Endodermal cell (in vitro differentiated cells): ENCODE results near the gene EYA2. TPM values are rescaled to one million over a fixed set of nuclear protein-coding genes. Genes with fewer than 3 reads are reported as not detected.

Source experiments
- DNase-seq: peaks from one replicate; pipeline ENCODE4 v3.0.0-alpha.2; 2017
- H3K27ac ChIP-seq: 2 replicates; pipeline ENCODE4 v1.5.1; 2013; ENCODE audit warnings: mild to moderate bottlenecking, low read depth, low read length, moderate library complexity
- H3K27me3 ChIP-seq: 2 replicates; pipeline ENCODE4 v1.6.1; 2013; ENCODE audit warnings: mild to moderate bottlenecking, low read length, moderate library complexity; ENCODE audit not compliant: insufficient read depth, control insufficient read depth, poor library complexity, severe bottlenecking
- H3K36me3 ChIP-seq: 2 replicates; pipeline ENCODE4 v1.7.0; 2013; ENCODE audit warnings: mild to moderate bottlenecking, low read length, moderate library complexity; ENCODE audit not compliant: control insufficient read depth, insufficient read depth
- H3K4me1 ChIP-seq: one replicate; pipeline ENCODE4 v1.7.0; 2013; ENCODE audit warnings: low read length; ENCODE audit not compliant: control insufficient read depth, insufficient read depth
- H3K4me3 ChIP-seq: 2 replicates; pipeline ENCODE4 v1.5.1; 2013; ENCODE audit warnings: mild to moderate bottlenecking, low read length, moderate library complexity
- H3K9ac ChIP-seq: 2 replicates; pipeline ENCODE4 v1.6.1; 2013; ENCODE audit warnings: mild to moderate bottlenecking, low read length, moderate library complexity; ENCODE audit not compliant: poor library complexity, severe bottlenecking; ENCODE audit errors: extremely low read depth
- H3K9me3 ChIP-seq: 2 replicates; pipeline ENCODE4 v1.6.1; 2013; ENCODE audit warnings: mild to moderate bottlenecking, low read length, moderate library complexity; ENCODE audit not compliant: control insufficient read depth
- H3K27ac Mint-ChIP-seq: 2 replicates; pipeline ENCODE4 v1.8.0; 2020; ENCODE audit warnings: mixed read lengths
- H3K27me3 Mint-ChIP-seq: 2 replicates; pipeline ENCODE4 v1.8.0; 2021; ENCODE audit warnings: mild to moderate bottlenecking, mixed read lengths; ENCODE audit not compliant: insufficient read depth
- H3K36me3 Mint-ChIP-seq: 2 replicates; pipeline ENCODE4 v1.8.0; 2020; ENCODE audit warnings: low read depth, mixed read lengths
- H3K4me1 Mint-ChIP-seq: 2 replicates; pipeline ENCODE4 v1.8.0; 2020; ENCODE audit warnings: mixed read lengths
- H3K4me3 Mint-ChIP-seq: 2 replicates; pipeline ENCODE4 v1.8.0; 2020; ENCODE audit warnings: mild to moderate bottlenecking, moderate library complexity, mixed read lengths
- H3K9me3 Mint-ChIP-seq: 2 replicates; pipeline ENCODE4 v1.8.0; 2020; ENCODE audit warnings: mild to moderate bottlenecking, mixed read lengths
- CTCF ChIP-seq: fragments of 200-600 bp; sonication (generic); conservative IDR thresholded peaks from 2 replicates; pipeline ENCODE4 v1.5.0; 2021; ENCODE audit warnings: antibody characterized with exemption, mild to moderate bottlenecking
- WGBS, 2 experiments: methylation state at CpG; one replicate each; pipeline versions ENCODE4 v1.1.5 to v1.1.7; 2013; ENCODE audit warnings: missing lambda C conversion rate in 2 of 2, mixed read lengths in 1 of 2; ENCODE audit not compliant: insufficient coverage in 1 of 2, insufficient read length in 1 of 2; 5-methylcytosine and 5-hydroxymethylcytosine counted together
- total RNA-seq, 2 donors: library from RNA; stranded (reverse); fragmentation: NEBNext Ultra II Directional in 1 of 2; extraction: Animal tissue kit (Norgen Biotek cat#: 25700) in 1 of 2; gene quantifications; 2 replicates in 1 of 2; 3 replicates in 1 of 2; pipeline ENCODE4 v1.2.1, GENCODE V29; 2021

The EYA2 gene
- total RNA-seq, 2 donors from 2014 or later: 9.1 to 18.0 TPM

- no peak for TF ChIP-seq CTCF
Measured at GRCh38 chr20:47149939-47150338, 255.3 kb downstream of the EYA2 start.

GRCh38 chr20:47150403-47151152 lies 255.9 kb downstream of the EYA2 start:
- H3K9me3 Mint-ChIP-seq: no peaks in the 10 kb centered on the region
- no peak overlapping the region for H3K4me3 ChIP-seq
- 63 to 66% methylated on average over 10 to 11 of the region's 11 CpGs for WGBS, 2 experiments
- H3K4me1 ChIP-seq: no peaks in the 10 kb centered on the region
- peak; percentile 92 for TF ChIP-seq CTCF
- no peak overlapping the region for H3K27ac ChIP-seq
- no peak overlapping the region for H3K4me3 Mint-ChIP-seq
- DNase-seq: peak; percentile 96
- peaks cover 2% of the 10 kb centered on the region for H3K27me3 Mint-ChIP-seq
- peaks cover 2% of the 10 kb centered on the region for H3K4me1 Mint-ChIP-seq
- H3K27ac Mint-ChIP-seq: no peak overlapping the region
- H3K36me3 Mint-ChIP-seq: peaks cover 15% of the 10 kb centered on the region
- no peaks in the 10 kb centered on the region for H3K27me3 ChIP-seq
- H3K36me3 ChIP-seq: peaks cover 18% of the 10 kb centered on the region
- no peaks in the 10 kb centered on the region for H3K9me3 ChIP-seq
- no peak overlapping the region for H3K9ac ChIP-seq

More at GRCh38 chr20:47149939-47150338, 255.3 kb downstream of the EYA2 start:
- Histone ChIP-seq H3K36me3 (peaks cover 13% of the 10 kb centered on the region), H3K9ac (no peak overlapping the region), H3K4me3 (no peak overlapping the region), H3K9me3 (no peaks in the 10 kb centered on the region), H3K27ac (no peak overlapping the region), H3K27me3 (no peaks in the 10 kb centered on the region), H3K4me1 (no peaks in the 10 kb centered on the region)
- Mint-ChIP-seq H3K27ac (no peak overlapping the region), H3K9me3 (no peaks in the 10 kb centered on the region), H3K27me3 (peaks cover 2% of the 10 kb centered on the region), H3K36me3 (peaks cover 14% of the 10 kb centered on the region), H3K4me1 (peaks cover 2% of the 10 kb centered on the region), H3K4me3 (no peak overlapping the region)
- DNase-seq: no peak
- WGBS, 2 experiments: 89 to 92% methylated on average over 5 of the region's 5 CpGs

GRCh38 chr20:47152068-47152467 lies 257.4 kb downstream of the EYA2 start:
- Mint-ChIP-seq H3K36me3 (peaks cover 17% of the 10 kb centered on the region), H3K9me3 (no peaks in the 10 kb centered on the region), H3K4me3 (no peak overlapping the region), H3K27me3 (peaks cover 2% of the 10 kb centered on the region), H3K4me1 (peaks cover 8% of the 10 kb centered on the region), H3K27ac (no peak overlapping the region)
- WGBS, 2 experiments: 95 to 97% methylated on average over 2 to 3 of the region's 4 CpGs
- H3K27ac ChIP-seq: no peak overlapping the region
- TF ChIP-seq CTCF: no peak
- H3K4me3 ChIP-seq: no peak overlapping the region
- DNase-seq: no peak
- no peaks in the 10 kb centered on the region for H3K4me1 ChIP-seq
- no peak overlapping the region for H3K9ac ChIP-seq
- peaks cover 19% of the 10 kb centered on the region for H3K36me3 ChIP-seq
- H3K9me3 ChIP-seq: no peaks in the 10 kb centered on the region
- H3K27me3 ChIP-seq: no peaks in the 10 kb centered on the region
